HG03442 (cell line): ENCODE data around the gene MPV17.
"Not testable (repeated sequence)": the region's sequence is repeated elsewhere in the genome, so short reads cannot be mapped to it uniquely, and the experiment has no call there.

ENCODE experiments used
- ATAC-seq: cut with Tn5 transposase; IDR thresholded peaks from one replicate; pipeline ENCODE4 v1.9.1; 2021; ENCODE audit warnings: mild to moderate bottlenecking, moderate library complexity; ENCODE audit not compliant: unreplicated experiment

The MPV17 gene

GRCh38 chr2:27268296-27268695 is 54.6 kb downstream of the MPV17 start:
- not testable (repeated sequence) for ATAC-seq

- ATAC-seq: no peak
These were observed 57.4 kb downstream of the MPV17 start for GRCh38 chr2:27265536-27265870.

- ATAC-seq: no peak
These were observed 58.0 kb downstream of the MPV17 start for GRCh38 chr2:27264753-27265535.

- ATAC-seq: no peak
These were observed 58.6 kb downstream of the MPV17 start for GRCh38 chr2:27264253-27264752.

GRCh38 chr2:27263287-27264252 is 59.3 kb downstream of the MPV17 start:
- no peak for ATAC-seq

- ATAC-seq: peak; percentile 42
These were observed 60.3 kb downstream of the MPV17 start, which contains the start of gene SLC30A3 for GRCh38 chr2:27262379-27263286. TSS of gene SLC30A3 (minus strand) at chr2:27263047. CDS start at chr2:27262906, 141 bp downstream.

- ATAC-seq: no peak
These were observed 61.0 kb downstream of the MPV17 start for GRCh38 chr2:27261926-27262298.

GRCh38 chr2:27261241-27261925 is 61.5 kb downstream of the MPV17 start:
- ATAC-seq: no peak
